ENCODE data around the gene WWP2. TPM values are rescaled to one million over a fixed set of nuclear protein-coding genes. Genes with fewer than 3 reads are reported as not detected.

The WWP2 gene
- total RNA-seq, 2 experiments from 2014 or later: 41.9 to 43.0 TPM

GRCh38 chr16:69840975-69841374, 78.8 kb downstream of the WWP2 start:
- H3K27me3 Mint-ChIP-seq: no peaks in the 10 kb centered on the region
- DNase-seq: no peak
- intact Hi-C loops (cut with DNase I, micrococcal nuclease): no loop called here

GRCh38 chr16:69844441-69844840, 82.3 kb downstream of the WWP2 start:
- H3K4me1 ChIP-seq (ENCODE audit: insufficient read depth, low read length): no peaks in the 10 kb centered on the region
- intact Hi-C loops (cut with DNase I, micrococcal nuclease): no loop called here
- H3K9me3 Mint-ChIP-seq: no peaks in the 10 kb centered on the region
- no peaks in the 10 kb centered on the region for H3K27me3 ChIP-seq (ENCODE audit: control insufficient read depth in 1 of 2, insufficient read depth in 2 of 2, low read length in 2 of 2)
- H3K27ac ChIP-seq (ENCODE audit: low read depth in 1 of 2, low read length in 2 of 2): no peak overlapping the region
- no peak overlapping the region for H3K4me3 ChIP-seq (ENCODE audit: low read length)
- POLR2A ChIA-PET: no interaction called here
- no peaks in the 10 kb centered on the region for H3K9me3 ChIP-seq (ENCODE audit: control insufficient read depth in 1 of 2, insufficient read depth in 1 of 2, low read length in 2 of 2)
- H3K27ac Mint-ChIP-seq: no peak overlapping the region
- ATAC-seq (ENCODE audit: poor library complexity) (no peak), DNase-seq (no peak)
- H3K4me1 Mint-ChIP-seq (ENCODE audit: low read depth): no peaks in the 10 kb centered on the region
- TF ChIP-seq, protein P1, sequence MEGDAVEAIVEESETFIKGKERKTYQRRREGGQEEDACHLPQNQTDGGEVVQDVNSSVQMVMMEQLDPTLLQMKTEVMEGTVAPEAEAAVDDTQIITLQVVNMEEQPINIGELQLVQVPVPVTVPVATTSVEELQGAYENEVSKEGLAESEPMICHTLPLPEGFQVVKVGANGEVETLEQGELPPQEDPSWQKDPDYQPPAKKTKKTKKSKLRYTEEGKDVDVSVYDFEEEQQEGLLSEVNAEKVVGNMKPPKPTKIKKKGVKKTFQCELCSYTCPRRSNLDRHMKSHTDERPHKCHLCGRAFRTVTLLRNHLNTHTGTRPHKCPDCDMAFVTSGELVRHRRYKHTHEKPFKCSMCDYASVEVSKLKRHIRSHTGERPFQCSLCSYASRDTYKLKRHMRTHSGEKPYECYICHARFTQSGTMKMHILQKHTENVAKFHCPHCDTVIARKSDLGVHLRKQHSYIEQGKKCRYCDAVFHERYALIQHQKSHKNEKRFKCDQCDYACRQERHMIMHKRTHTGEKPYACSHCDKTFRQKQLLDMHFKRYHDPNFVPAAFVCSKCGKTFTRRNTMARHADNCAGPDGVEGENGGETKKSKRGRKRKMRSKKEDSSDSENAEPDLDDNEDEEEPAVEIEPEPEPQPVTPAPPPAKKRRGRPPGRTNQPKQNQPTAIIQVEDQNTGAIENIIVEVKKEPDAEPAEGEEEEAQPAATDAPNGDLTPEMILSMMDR (IDR thresholded peaks at IDR 0.05): no peak
- CTCF ChIA-PET: no interaction called here
- H3K4me3 Mint-ChIP-seq: no peak overlapping the region
- peaks cover 72% of the 10 kb centered on the region for H3K36me3 ChIP-seq (ENCODE audit: insufficient read depth, low read length)
- peaks cover 80% of the 10 kb centered on the region for H3K36me3 Mint-ChIP-seq (ENCODE audit: low read depth)
- H3K27me3 Mint-ChIP-seq: no peaks in the 10 kb centered on the region

More at GRCh38 chr16:69840975-69841374, 78.8 kb downstream of the WWP2 start:
- CTCF ChIA-PET: no interaction called here
- Histone ChIP-seq H3K36me3 (ENCODE audit: insufficient read depth, low read length) (peaks cover 63% of the 10 kb centered on the region), H3K4me1 (ENCODE audit: insufficient read depth, low read length) (no peaks in the 10 kb centered on the region), H3K4me3 (ENCODE audit: low read length) (no peak overlapping the region), H3K9me3 (ENCODE audit: control insufficient read depth in 1 of 2, insufficient read depth in 1 of 2, low read length in 2 of 2) (no peaks in the 10 kb centered on the region), H3K27me3 (ENCODE audit: control insufficient read depth in 1 of 2, insufficient read depth in 2 of 2, low read length in 2 of 2) (no peaks in the 10 kb centered on the region), H3K27ac (ENCODE audit: low read depth in 1 of 2, low read length in 2 of 2) (no peak overlapping the region)
- no peak for ATAC-seq (ENCODE audit: poor library complexity)
- peaks cover 72% of the 10 kb centered on the region for H3K36me3 Mint-ChIP-seq (ENCODE audit: low read depth)
- no peaks in the 10 kb centered on the region for H3K9me3 Mint-ChIP-seq
- H3K4me3 Mint-ChIP-seq: no peak overlapping the region
- no peaks in the 10 kb centered on the region for H3K4me1 Mint-ChIP-seq (ENCODE audit: low read depth)
- no peak overlapping the region for H3K27ac Mint-ChIP-seq
- POLR2A ChIA-PET: no interaction called here
- TF ChIP-seq, protein P1 (IDR thresholded peaks at IDR 0.05): no peak

DNA sequence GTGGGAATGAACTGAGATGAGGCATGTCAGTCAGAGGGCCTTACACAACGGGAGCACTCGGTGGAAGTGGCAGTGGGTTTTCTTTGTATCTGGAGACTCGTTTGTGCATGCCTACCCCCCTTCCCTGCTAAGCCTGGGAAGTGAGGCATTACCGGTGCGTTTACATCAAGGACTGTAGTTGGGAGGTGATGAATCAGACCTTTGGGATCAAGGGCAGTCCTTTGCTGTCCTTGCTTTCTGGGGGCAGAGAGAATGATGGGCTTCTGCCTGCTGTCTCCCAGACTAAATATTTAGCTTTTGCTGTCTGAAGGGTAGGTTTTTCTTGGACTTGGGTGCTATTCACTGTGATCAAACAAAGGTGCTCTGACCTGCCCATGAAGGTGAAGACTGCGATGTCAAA, 83.0 kb downstream of the WWP2 start:
- ATAC-seq (ENCODE audit: poor library complexity): no peak
- no peak overlapping the region for H3K4me3 ChIP-seq (ENCODE audit: low read length)
- no peaks in the 10 kb centered on the region for H3K4me1 Mint-ChIP-seq (ENCODE audit: low read depth)
- ChIA-PET POLR2A (no interaction called here), CTCF (no interaction called here)
- TF ChIP-seq, protein P1 (IDR thresholded peaks at IDR 0.05): no peak
- peaks cover 65% of the 10 kb centered on the region for H3K36me3 ChIP-seq (ENCODE audit: insufficient read depth, low read length)
- no peaks in the 10 kb centered on the region for H3K4me1 ChIP-seq (ENCODE audit: insufficient read depth, low read length)
- H3K27me3 ChIP-seq (ENCODE audit: control insufficient read depth in 1 of 2, insufficient read depth in 2 of 2, low read length in 2 of 2): no peaks in the 10 kb centered on the region
- H3K36me3 Mint-ChIP-seq (ENCODE audit: low read depth): peaks cover 76% of the 10 kb centered on the region
- no peaks in the 10 kb centered on the region for H3K9me3 Mint-ChIP-seq
- no peaks in the 10 kb centered on the region for H3K9me3 ChIP-seq (ENCODE audit: control insufficient read depth in 1 of 2, insufficient read depth in 1 of 2, low read length in 2 of 2)
- no peak overlapping the region for H3K4me3 Mint-ChIP-seq
- no peak overlapping the region for H3K27ac Mint-ChIP-seq
- no peak for DNase-seq
- H3K27ac ChIP-seq (ENCODE audit: low read depth in 1 of 2, low read length in 2 of 2): no peak overlapping the region
- H3K27me3 Mint-ChIP-seq: no peaks in the 10 kb centered on the region
- intact Hi-C loops (cut with DNase I, micrococcal nuclease): no loop called here
